ENCODE data around the gene ARHGAP27. TPM values are rescaled to one million over a fixed set of nuclear protein-coding genes. Genes with fewer than 3 reads are reported as not detected.

Gene ARHGAP27
- polyA plus RNA-seq, 1 experiment: 2.3 TPM

GRCh38 chr17:45386178-45386577 lies 46.5 kb downstream of the ARHGAP27 start:
- ChIA-PET CTCF (interaction anchor here (0.6 to 7.4 kb wide), 32 partner anchors 8 to 1070 kb away, joined by 3 to 85 read pairs (median 6); partner anchors contain the start of genes FMNL1 and MAP3K14), POLR2A (no interaction called here)
- no peak for DNase-seq (ENCODE audit: low read depth)

GRCh38 chr17:45385331-45385997 lies 47.2 kb downstream of the ARHGAP27 start:
- no peaks in the 10 kb centered on the region; the same call in 1 of the 2 replicates for H3K27me3 ChIP-seq (ENCODE audit: control insufficient read depth, insufficient read depth, low read length)
- TF ChIP-seq CTCF (IDR thresholded peaks at IDR 0.05; ENCODE audit: insufficient read depth, low read depth, low read length): peak; percentile 100
- H3K36me3 ChIP-seq (ENCODE audit: control insufficient read depth, insufficient read depth, low read length): no peaks in the 10 kb centered on the region
- ChIA-PET POLR2A (no interaction called here), CTCF (interaction anchor here (0.6 to 7.4 kb wide), 35 partner anchors 9 to 1070 kb away, joined by 3 to 85 read pairs (median 6); partner anchors contain the start of genes ACBD4, FMNL1 and MAP3K14)
- H3K4me3 ChIP-seq (ENCODE audit: low read depth, low read length): no peak overlapping the region
- no peak for DNase-seq (ENCODE audit: low read depth)

More at GRCh38 chr17:45386178-45386577, 46.5 kb downstream of the ARHGAP27 start:
- H3K4me3 ChIP-seq (ENCODE audit: low read depth, low read length): no peak overlapping the region
- H3K27me3 ChIP-seq (ENCODE audit: control insufficient read depth, insufficient read depth, low read length): no peaks in the 10 kb centered on the region; the same call in 1 of the 2 replicates
- no peaks in the 10 kb centered on the region for H3K36me3 ChIP-seq (ENCODE audit: control insufficient read depth, insufficient read depth, low read length)
- TF ChIP-seq CTCF (IDR thresholded peaks at IDR 0.05; ENCODE audit: insufficient read depth, low read depth, low read length): no peak

DNA sequence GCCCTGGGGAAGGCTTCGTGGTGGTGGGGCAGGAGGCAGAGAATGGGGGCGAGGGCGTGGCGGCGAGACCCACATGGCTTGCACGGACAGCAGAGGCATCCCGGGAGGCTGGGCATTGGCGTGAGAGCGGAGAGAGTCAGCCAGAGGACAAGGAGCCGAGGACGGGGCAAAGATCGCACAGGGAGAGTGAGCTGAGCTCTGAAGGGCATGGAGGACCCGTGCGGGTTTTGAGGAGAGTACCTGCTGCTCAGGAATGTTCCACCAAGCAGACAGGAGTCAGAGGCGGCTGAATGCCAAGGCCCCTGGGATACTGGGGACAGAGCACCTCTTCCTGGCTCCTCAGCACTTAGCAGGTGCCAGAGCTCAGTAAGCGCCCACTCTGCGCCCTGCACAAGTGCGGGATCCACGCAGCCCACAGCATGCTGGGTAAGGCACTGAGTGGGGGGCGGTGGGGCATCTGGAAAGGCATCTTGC lies 47.8 kb downstream of the ARHGAP27 start:
- H3K27me3 ChIP-seq (ENCODE audit: control insufficient read depth, insufficient read depth, low read length): no peaks in the 10 kb centered on the region; the same call in 1 of the 2 replicates
- no peaks in the 10 kb centered on the region for H3K36me3 ChIP-seq (ENCODE audit: control insufficient read depth, insufficient read depth, low read length)
- TF ChIP-seq CTCF (IDR thresholded peaks at IDR 0.05; ENCODE audit: insufficient read depth, low read depth, low read length): no peak
- DNase-seq (ENCODE audit: low read depth): no peak
- H3K4me3 ChIP-seq (ENCODE audit: low read depth, low read length): no peak overlapping the region
- CTCF ChIA-PET: interaction anchor here (0.6 to 7.4 kb wide), 33 partner anchors 9 to 249 kb away, joined by 3 to 85 read pairs (median 6); partner anchors contain the start of genes ACBD4, FMNL1 and MAP3K14
- POLR2A ChIA-PET: no interaction called here

- H3K36me3 ChIP-seq (ENCODE audit: control insufficient read depth, insufficient read depth, low read length): no peaks in the 10 kb centered on the region
- H3K4me3 ChIP-seq (ENCODE audit: low read depth, low read length): no peak overlapping the region
- TF ChIP-seq CTCF (IDR thresholded peaks at IDR 0.05; ENCODE audit: insufficient read depth, low read depth, low read length): no peak
- H3K27me3 ChIP-seq (ENCODE audit: control insufficient read depth, insufficient read depth, low read length): no peaks in the 10 kb centered on the region; the same call in 1 of the 2 replicates
- CTCF ChIA-PET: interaction anchor here (0.7 to 7.4 kb wide), 21 partner anchors 10 to 164 kb away, joined by 3 to 85 read pairs (median 8); partner anchors contain the start of gene FMNL1
- DNase-seq (ENCODE audit: low read depth): no peak
- POLR2A ChIA-PET: no interaction called here
These were observed 48.5 kb downstream of the ARHGAP27 start for GRCh38 chr17:45384047-45384788.

- ChIA-PET CTCF (interaction anchor here (0.9 to 7.4 kb wide), 7 partner anchors 9 to 163 kb away, joined by 3 to 85 read pairs (median 24); partner anchors contain the start of gene FMNL1), POLR2A (no interaction called here)
- Histone ChIP-seq H3K36me3 (ENCODE audit: control insufficient read depth, insufficient read depth, low read length) (no peaks in the 10 kb centered on the region), H3K4me3 (ENCODE audit: low read depth, low read length) (no peak overlapping the region), H3K27me3 (ENCODE audit: control insufficient read depth, insufficient read depth, low read length) (no peaks in the 10 kb centered on the region; the same call in 1 of the 2 replicates)
- no peak for DNase-seq (ENCODE audit: low read depth)
- TF ChIP-seq CTCF (IDR thresholded peaks at IDR 0.05; ENCODE audit: insufficient read depth, low read depth, low read length): no peak
These were observed 49.7 kb downstream of the ARHGAP27 start for GRCh38 chr17:45383003-45383402.

Measured in BJ (cell line).